HS-5 (cell line): ENCODE data around the gene CCDC30.
"Not testable (repeated sequence)": the region's sequence is repeated elsewhere in the genome, so short reads cannot be mapped to it uniquely, and the experiment has no call there.

Experiments
- DNase-seq: peaks from one replicate; pipeline ENCODE4 v3.0.0-alpha.2; 2012; ENCODE audit warnings: low read depth

CCDC30 gene

DNA sequence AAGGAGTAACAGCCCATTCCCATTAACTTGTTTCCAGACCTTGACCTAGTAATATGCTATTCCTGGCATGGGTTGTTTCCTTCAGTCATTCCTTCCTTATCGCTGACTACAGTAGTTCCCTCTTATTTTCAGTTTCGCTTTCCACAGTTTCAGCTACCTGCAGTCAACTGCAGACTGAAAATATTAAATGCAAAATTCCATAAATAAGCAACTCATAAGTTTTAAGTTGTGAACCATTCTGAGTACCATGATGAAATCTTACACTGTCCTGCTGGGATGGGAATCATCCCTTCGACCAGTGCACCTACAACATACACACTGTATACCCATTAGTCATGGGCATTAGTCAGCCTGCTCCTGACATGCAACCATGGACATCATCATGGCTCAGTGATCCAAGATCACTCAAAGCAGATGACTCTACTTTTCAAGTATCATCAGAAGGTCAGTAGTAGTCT lies 66.7 kb downstream of the CCDC30 start:
- DNase-seq: peak; percentile 85

DNA sequence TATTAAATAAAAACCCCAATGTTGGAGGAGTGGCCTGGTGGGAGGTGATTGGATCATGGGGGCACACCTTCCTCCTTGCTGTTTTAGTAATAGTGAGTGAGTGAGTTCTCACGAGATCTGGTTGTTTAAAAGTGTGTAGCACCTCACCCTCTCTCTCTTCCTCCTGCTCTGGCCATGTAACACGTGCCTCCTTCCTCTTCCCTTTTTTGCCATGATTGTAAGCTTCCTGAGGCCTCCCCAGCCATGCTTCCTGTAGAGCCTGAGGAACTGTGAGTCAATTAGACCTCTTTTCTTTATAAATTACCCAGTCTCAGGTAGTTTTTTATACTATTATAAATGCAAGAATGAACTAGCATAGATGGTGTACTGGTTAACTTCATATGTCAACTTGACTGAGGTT lies 68.0 kb downstream of the CCDC30 start:
- DNase-seq: no peak

DNA sequence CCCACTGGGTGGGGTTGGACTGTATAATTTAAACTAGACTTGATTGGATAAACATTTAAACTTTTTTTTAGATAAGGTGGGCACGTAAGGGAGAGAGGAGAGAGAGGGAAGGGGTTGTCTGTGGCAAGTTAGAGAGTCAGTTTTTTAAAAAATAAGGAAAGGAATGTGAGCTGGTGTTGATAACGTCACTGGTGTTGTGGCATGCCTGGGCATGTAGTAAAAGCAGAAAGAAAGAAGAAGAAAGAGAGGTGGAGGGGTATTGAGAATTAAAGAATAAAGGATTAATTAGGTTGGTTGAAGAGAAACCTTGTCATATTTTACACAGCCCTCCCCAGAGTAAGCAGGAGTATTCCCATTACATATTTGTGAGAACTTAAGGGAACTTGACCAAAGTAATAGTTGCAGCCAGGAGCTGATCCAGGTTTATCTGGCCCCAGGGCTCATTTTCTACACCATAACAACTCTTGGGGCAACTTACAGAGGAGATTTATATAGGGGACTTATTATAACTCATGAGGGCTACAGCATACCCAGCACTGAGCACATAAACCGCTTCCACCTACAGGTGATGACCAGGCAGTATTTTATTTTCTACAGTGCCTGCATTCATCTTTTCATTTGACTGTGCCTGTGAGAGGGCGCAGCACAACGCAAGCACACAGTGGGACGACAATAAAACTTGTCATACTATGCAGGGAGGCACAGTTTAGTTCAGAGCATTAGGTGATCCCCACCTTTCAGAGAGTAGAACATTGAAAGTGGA lies 70.2 kb downstream of the CCDC30 start:
- DNase-seq: no peak

DNA sequence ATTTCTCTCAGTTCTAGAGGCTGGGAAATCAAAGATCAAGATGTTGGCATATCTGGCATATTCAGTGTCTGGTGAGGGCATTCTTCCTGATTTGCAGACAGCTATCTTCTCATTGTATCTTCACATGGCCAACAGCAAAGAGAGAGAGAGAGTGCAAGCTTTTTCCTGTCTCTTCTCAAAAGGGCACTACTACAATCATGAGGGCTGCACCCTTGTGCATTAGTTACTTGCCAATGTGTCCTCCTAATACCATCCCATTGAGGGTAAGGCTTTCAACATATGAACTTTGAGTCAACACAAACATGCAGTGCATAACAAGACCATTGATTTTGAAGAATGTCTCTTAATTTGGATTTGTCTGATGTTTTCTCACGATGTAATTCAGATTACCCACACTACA lies 78.0 kb downstream of the CCDC30 start:
- no peak for DNase-seq

DNA sequence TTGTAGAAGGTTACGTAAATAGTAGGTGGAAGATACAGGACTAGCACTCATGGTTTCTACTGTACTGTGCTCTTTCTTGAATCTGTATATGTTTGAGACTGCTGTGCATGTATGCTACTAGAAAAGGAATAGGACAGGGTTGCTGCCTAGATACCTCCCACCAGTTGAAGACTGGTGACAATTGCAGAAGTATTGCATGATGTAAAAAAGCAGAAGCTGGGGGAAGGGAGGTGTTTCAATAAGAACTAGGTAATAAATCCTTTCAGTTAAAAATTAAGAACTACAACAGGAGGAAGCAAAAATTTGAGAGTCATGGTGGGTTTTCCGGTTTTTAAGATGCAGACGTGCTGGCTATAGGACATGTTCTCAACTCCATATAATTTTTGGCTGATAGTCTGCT lies 88.1 kb downstream of the CCDC30 start:
- DNase-seq: no peak

DNA sequence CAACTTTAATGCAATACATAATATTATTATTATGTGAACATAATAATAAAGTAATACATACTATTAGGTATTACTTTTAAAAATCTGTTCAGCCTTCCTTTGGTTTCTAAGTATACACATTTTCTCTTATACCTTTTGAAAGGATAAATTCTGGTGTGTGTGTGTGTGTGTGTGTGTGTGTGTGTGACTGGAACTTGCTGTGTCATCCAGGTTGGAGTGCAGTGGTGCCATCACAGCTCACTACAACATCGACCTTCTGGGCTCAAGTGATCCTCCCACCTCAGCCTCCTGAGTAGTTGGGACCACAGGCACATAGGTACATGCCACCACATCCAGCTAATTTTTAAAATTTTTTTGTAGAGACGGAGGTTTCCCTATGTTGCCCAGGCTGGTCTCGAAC lies 88.5 kb downstream of the CCDC30 start:
- DNase-seq: no peak

DNA sequence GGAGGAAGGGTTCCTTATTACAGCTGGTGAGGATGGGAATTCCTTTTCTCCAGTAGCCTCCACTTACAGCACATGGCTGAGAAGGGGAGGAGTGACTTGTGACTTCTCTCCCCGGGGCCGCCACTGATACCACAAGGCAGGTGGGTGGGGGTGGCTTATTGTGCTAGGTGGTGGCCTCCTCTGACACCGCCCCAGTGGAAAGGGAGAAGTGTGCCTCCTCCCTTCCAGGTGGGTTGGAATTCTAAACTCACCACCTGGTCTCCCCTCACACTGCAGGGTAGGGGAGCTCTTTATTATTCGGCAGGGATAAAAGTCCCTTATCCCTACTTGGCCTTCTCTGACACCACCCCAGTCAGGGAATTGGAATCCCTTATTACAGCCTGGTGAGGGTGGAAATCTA lies 89.5 kb downstream of the CCDC30 start:
- no peak for DNase-seq

DNA sequence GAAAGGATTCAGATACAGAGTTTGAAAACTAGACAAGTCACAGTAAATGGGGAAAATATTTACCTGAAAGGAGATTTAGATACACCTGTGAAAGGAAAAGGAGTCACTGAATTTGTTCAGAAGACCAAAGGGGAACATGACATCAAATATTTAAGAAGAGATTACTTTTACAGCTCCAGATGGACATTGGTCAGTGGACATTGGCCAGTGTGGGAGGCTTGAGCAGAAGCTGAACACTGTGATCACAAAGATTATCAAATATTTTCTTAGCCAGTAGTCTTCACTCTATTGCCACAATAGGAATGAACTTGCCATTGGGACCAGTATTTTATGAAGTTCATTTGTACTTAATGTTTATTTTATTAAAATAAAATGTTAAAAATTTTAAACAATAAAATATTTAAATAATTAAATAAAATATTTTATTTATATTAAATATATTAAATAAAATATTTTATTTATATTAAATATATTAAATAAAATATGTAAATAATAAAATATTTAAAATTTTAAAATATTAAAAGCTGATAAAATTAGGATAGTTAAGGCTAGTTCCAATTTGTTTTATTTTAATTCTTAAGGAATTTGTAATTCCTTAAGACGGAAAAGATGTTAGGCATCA lies 94.3 kb downstream of the CCDC30 start:
- no peak for DNase-seq

DNA sequence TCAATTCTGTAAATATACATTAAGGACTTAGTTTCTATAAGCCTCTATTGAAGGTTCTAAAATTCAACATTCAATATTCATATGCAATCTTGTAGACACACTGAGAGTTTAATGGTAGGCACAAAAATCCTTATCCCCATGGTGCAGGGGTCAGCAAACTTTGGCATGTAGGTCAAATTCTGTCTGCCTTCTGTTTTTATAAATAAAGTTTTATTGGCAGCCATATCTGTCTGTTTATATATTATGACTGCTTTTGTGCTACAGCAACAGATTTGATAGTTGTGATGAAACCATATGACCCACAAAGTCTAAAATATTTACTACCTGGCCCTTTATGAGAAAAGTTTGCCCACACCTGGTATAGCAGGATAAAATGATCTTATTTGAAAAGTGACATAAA lies 104.0 kb downstream of the CCDC30 start:
- no peak for DNase-seq

DNA sequence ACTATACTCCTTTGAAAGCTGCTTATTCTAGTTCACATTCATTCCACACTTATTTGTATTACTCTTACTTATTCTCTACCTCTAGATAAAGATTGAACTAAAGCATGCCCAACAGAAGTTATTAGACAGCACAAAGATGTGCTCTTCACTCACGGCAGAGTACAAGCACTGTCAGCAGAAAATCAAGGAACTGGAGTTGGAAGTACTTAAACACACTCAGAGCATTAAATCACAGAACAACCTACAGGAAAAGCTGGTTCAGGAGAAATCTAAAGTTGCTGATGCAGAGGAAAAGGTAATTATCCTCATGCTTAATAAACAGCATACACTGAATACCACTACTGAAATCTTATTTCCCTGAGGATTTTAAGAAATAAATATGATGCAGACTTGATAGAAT lies 113.8 kb downstream of the CCDC30 start:
- DNase-seq: no peak

DNA sequence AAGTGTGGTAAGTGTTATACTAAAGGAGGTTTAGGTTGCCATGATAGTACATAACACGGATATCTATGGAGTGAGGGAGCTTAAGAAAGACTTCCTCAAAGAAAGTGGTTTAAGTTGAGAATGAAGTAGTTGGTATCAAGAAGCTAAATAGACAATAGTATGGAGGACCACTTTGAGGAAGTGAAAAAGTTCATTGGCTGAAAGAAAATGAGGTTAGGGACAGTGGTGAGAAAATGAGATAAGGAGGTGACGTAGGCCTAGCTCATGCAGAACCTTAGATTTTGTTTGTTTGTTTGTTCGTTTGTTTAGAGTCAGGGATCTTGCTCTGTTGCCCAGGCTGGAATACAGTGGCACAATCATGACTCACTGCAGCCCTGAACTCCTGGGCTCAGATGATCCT lies 122.9 kb downstream of the CCDC30 start:
- no peak for DNase-seq

DNA sequence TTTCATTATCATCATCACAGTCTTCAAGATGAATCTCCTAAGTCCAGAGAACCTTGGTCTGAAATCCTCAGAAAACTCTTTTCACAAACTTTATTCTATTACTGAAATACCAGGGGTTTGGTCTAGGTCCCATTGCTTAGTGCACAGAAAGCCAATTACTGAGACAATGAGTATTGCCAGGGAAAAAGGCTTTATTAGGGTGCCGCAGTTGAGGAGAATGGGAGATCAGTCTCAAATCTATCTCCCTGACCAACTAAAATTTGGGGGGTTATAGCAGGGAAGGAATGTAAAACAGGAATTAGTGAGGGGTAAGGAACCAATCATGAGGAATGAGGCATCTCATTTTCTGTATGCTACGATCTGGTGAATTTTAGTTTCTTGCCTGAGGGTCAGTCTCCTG lies 124.7 kb downstream of the CCDC30 start:
- DNase-seq: no peak

DNA sequence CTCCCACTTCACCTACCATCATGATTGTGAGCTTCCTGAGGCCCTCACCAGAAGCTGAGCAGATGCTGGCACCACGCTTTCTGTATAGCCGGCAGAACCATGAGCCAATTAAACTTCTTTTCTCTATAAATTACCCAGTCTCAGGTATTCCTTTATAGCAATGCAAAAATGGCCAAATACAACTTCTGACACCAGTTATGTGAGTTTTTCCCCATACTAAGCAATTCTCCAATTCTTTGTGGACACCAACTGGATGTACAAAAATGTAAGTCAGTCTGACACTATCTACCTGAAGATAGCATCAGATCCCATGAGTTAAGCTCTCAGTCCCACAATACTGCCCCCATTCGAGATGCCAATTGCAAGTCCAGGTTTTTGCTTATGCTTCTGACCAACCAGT lies 129.7 kb downstream of the CCDC30 start:
- DNase-seq: no peak

DNA sequence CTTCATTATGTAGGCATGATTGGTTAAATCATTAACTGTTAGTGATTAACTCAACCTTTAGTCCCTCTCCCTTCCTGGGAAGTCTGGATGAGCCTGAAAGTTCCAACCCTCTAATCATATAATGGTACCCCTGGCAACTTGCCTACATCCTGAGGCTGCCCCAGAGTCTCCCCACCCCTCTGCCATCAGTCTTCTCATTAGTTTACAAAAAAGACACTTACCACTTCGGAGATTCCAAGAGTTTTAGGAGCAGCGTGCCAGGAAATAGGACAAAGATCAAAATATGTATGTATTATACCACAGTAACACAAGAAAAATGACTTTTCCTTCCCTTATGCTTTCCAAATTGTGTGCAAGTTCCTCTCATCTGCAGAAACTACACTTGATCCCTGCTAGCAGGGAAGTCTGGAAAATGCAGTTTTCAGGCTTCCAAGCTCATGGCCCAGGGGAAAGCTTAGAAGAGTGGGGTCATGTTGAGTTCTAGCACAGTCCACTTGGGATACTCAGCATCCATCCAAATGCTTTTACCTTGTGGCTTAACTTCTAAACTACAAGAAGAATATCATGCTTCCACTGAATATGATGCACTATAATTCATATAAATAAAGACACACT lies 130.5 kb downstream of the CCDC30 start:
- DNase-seq: no peak

DNA sequence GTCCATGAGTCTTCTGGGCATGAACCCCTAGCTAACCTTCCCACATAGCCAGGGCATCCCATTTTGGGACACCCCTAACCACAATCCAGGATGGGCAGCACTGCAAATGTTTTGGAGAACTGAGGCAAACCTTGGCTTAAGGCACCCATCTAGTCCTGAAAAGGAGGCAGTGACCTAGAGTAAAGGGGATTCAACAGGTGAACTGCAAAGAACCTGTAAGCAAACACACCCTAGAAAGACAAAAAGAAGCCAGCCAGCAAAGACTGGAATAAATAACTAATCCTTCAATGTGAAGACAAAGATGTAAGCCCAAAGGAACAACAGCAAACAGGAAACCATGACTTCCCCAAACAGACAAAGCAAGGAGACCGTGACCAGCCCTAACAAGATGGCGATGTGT lies 138.4 kb downstream of the CCDC30 start:
- no peak for DNase-seq

DNA sequence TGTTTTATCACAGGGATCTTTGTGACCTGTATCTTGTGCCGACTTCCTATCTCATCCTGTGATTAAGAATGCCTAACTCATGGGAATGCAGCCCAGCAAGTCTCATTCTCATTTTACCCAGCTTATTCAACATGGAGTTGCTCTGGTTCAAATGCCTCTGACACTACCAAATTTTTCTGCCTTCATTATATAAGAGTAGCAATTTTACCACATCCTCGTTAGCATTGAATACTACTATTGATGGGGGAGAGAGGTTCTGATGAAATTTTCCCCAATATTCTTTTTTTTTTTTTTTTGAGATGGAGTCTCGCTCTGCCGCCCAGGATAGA lies 150.7 kb downstream of the CCDC30 start:
- no peak for DNase-seq

DNA sequence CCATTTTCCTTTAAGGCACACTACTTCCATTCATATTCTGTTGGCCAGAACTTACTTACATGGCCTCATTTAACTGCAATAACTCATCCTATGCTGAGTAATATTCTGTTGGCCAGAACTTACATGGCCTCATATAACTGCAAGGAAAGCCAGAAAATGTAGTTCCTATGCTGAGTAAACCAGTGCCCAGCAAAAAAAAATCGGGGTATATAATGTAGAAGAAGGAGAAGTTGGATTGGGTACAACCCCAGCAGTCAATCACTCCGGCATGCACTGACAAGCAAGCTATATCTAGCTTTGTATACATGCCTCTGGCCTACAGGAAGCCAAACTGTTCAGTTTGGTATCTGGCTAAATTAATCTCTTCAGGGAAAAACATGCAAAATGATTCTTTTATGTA lies 155.8 kb downstream of the CCDC30 start:
- DNase-seq: no peak

DNA sequence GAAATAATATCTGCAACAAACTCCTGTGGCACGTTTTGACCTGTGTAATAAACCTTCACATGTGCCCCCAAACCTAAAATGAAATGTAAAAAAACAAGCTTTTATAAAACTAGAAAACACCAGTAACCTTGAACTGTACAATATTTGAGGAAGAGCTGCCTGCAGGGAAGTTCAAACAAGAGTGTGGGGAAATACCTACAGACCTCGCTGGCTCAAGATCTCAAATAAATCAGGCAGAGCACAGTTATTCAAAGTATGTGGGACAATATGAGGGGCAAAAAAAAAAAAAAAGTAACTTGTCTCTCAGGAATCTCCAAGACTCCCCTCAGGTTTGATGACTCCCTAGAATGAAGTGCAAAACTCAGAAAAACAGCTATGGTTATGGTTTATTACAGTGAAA lies 157.2 kb downstream of the CCDC30 start:
- DNase-seq: no peak

DNA sequence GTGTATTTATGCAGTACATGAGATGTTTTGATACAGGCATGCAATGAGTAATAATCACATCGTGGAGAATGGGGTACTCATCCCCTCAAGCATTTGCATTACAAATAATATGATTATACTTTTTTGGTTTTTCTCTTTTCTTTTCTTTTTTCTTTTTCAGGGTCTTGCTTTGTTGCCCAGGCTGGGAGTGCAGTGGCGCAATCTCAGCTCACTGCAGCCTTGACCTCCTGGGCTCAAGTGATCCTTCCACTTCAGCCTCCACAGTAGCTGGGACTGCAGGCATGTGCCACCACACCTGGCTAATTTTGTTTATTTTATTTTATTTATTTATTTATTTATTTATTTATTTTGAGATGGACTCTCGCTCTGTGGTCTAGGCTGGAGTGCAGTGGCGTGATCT lies 158.1 kb downstream of the CCDC30 start:
- DNase-seq: not testable (repeated sequence)

DNA sequence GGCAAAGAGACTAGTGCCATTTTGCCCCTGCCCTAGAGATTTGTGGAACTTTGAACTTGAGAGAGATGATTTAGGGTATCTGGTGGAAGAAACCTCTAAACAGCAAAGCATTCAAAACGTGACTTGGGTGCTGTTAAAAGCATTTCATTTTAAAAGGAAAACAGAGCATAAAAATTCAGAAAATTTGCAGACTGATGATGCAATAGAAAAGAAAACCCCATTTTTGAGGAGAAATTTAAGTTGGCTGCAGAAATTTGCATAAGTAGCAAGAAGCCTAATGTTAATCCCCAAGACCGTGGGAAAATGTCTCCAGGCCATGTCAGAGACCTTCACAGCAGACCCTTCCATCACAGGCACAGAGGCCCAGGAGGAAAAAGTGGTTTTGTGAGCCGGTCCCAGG lies 164.1 kb downstream of the CCDC30 start:
- not testable (repeated sequence) for DNase-seq

DNA sequence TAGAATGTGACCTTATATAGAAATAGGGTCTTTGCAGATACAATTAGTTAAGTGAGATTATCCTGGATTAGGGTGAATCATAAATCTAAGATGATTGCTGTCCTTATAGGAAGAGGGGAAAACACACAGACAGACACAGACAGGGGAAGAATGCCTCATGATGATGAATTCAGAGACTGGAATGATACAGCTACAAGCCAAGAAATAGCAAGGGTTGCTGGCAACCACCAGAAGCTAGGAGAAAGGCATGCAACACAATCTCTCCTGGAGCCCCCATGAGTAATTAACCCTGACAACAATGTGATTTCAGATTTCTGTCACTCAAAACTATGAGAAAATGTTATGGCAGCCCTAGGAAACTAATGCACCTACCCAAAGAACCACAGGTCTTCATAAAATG lies 176.0 kb downstream of the CCDC30 start:
- no peak for DNase-seq

DNA sequence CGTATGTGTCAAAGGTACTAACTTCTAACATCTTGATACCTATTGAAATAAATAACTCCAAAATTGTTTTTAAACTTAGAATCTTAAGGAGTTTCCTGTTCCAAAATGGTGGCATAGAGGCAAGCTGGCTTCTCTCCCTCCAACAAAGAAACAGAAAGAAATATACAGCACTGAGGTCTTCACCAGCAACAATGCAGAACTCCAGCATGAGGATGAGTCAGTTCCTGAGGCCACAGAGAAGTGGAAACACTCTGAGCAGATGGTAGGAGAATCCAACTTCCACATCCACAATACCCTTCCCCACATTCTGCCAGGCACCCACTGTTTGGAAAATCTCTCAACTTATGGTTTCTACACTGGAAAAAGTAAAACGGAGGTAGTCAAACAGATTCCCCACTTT lies 183.0 kb downstream of the CCDC30 start:
- DNase-seq: no peak

DNA sequence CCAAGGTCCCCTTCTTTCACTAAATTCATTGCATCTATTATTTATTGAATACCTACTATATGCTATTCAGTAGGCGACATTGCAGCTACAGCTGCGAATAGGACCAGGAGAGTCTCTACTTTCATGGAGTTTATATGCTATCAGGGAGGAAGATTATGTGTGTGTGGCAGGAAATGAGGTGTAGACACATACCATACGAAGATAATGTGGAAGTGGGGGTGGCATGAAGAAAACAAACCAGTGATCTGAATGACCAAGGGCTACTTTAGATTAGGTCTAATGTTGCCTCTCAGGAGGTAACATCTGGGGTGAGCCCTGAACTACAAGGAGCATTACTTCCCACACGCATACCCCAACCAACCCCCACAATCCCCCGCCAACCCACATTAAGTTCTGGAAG lies 194.1 kb downstream of the CCDC30 start:
- no peak for DNase-seq
